GM23338 (cell line): Measurements from ENCODE around the gene FBLN5. TPM values are rescaled to one million over a fixed set of nuclear protein-coding genes. Genes with fewer than 3 reads are reported as not detected.

ENCODE experiments used
- ATAC-seq: fragments of 200-7000 bp; cut with Tn5 transposase; 3 replicates; pipeline ENCODE4 v1.9.1; 2020
- DNase-seq: peaks from one replicate; pipeline ENCODE4 v3.0.0-alpha.2; 2015; ENCODE audit warnings: low spot score
- H2AFZ ChIP-seq: fragments of 200-600 bp; sonication (generic); 2 replicates; pipeline ENCODE4 v1.8.0; 2016; ENCODE audit warnings: antibody characterized with exemption, mild to moderate bottlenecking, moderate library complexity
- H3F3A ChIP-seq: fragments of 200-600 bp; sonication (generic); replicated peaks from 2 replicates; pipeline ENCODE4 v1.8.0; 2017; ENCODE audit warnings: antibody characterized with exemption, mixed run types, low read depth
- H3K27ac ChIP-seq: fragments of 200-600 bp; sonication (generic); 2 replicates; pipeline ENCODE4 v1.6.1; 2016; ENCODE audit warnings: low read depth
- H3K27me3 ChIP-seq: fragments of 200-600 bp; sonication (generic); 2 replicates; pipeline ENCODE4 v1.8.0; 2016; ENCODE audit warnings: mild to moderate bottlenecking, mixed run types, moderate library complexity; ENCODE audit not compliant: insufficient read depth
- H3K36me3 ChIP-seq: fragments of 200-600 bp; sonication (generic); 2 replicates; pipeline ENCODE4 v1.8.0; 2016; ENCODE audit warnings: mild to moderate bottlenecking; ENCODE audit not compliant: insufficient read depth
- H3K4me1 ChIP-seq: fragments of 200-600 bp; sonication (generic); 2 replicates; pipeline ENCODE4 v1.8.0; 2016; ENCODE audit warnings: mild to moderate bottlenecking, moderate library complexity; ENCODE audit not compliant: insufficient read depth
- H3K4me2 ChIP-seq: fragments of 200-600 bp; sonication (generic); 2 replicates; pipeline ENCODE4 v1.7.1; 2017; ENCODE audit warnings: mixed run types
- H3K4me3 ChIP-seq: fragments of 200-600 bp; sonication (generic); 2 replicates; pipeline ENCODE4 v1.6.1; 2016; ENCODE audit warnings: mixed run types
- H3K79me2 ChIP-seq: fragments of 200-600 bp; sonication (generic); replicated peaks from 2 replicates; pipeline ENCODE4 v1.8.0; 2017; ENCODE audit warnings: mild to moderate bottlenecking; ENCODE audit not compliant: insufficient read depth
- H3K9me2 ChIP-seq: fragments of 200-600 bp; sonication (generic); 2 replicates; pipeline ENCODE4 v1.8.0; 2017; ENCODE audit not compliant: insufficient read depth
- H4K20me1 ChIP-seq: fragments of 200-600 bp; sonication (generic); replicated peaks from 2 replicates; pipeline ENCODE4 v1.8.0; 2017; ENCODE audit warnings: mild to moderate bottlenecking; ENCODE audit not compliant: insufficient read depth
- H3K27ac Mint-ChIP-seq: 2 replicates; pipeline ENCODE4 v1.8.0; 2020; ENCODE audit warnings: inconsistent platforms, mild to moderate bottlenecking, moderate library complexity, mixed read lengths
- H3K27me3 Mint-ChIP-seq: 3 replicates; pipeline ENCODE4 v1.8.0; 2022; ENCODE audit warnings: low read depth, mild to moderate bottlenecking, moderate library complexity, mixed read lengths, inconsistent platforms; ENCODE audit not compliant: insufficient read depth, poor library complexity
- H3K36me3 Mint-ChIP-seq: 3 replicates; pipeline ENCODE4 v1.8.0; 2021; ENCODE audit warnings: low read depth, mild to moderate bottlenecking, inconsistent platforms, moderate library complexity, mixed read lengths
- H3K4me1 Mint-ChIP-seq: 3 replicates; pipeline ENCODE4 v1.8.0; 2020; ENCODE audit warnings: mild to moderate bottlenecking, inconsistent platforms, mixed read lengths
- H3K4me3 Mint-ChIP-seq: 3 replicates; pipeline ENCODE4 v1.8.0; 2021; ENCODE audit warnings: moderate library complexity, mild to moderate bottlenecking, inconsistent platforms, mixed read lengths
- H3K9me3 Mint-ChIP-seq: 3 replicates; pipeline ENCODE4 v1.8.0; 2020; ENCODE audit warnings: moderate library complexity, mild to moderate bottlenecking, inconsistent platforms, mixed read lengths
- CREB1 ChIP-seq: fragments of 250-450 bp; sonication (Bioruptor Pico); IDR thresholded peaks from 2 replicates; pipeline ENCODE4 v1.5.0; 2020; ENCODE audit warnings: low read depth, mild to moderate bottlenecking, moderate library complexity
- EZH2phosphoT487 ChIP-seq: fragments of 200-600 bp; sonication (generic); IDR thresholded peaks from one replicate; pipeline ENCODE4 v1.8.1; 2018; ENCODE audit warnings: antibody characterized with exemption; ENCODE audit not compliant: unreplicated experiment
- JUNB ChIP-seq: IDR thresholded peaks from one replicate; pipeline ENCODE4 v1.6.1; 2016; ENCODE audit warnings: antibody characterized with exemption; ENCODE audit not compliant: unreplicated experiment
- REST ChIP-seq: IDR thresholded peaks from one replicate; pipeline ENCODE4 v1.6.1; 2018; ENCODE audit warnings: antibody characterized with exemption; ENCODE audit not compliant: unreplicated experiment
- ZNF114 ChIP-seq: fragments of 250-450 bp; sonication (Bioruptor Pico); IDR thresholded peaks from 2 replicates; pipeline ENCODE4 v1.5.0; 2020; ENCODE audit warnings: mild to moderate bottlenecking, moderate library complexity
- ZNF462 ChIP-seq: fragments of 250-450 bp; sonication (Bioruptor Pico); IDR thresholded peaks from 2 replicates; pipeline ENCODE4 v1.5.0; 2020; ENCODE audit warnings: mild to moderate bottlenecking, moderate library complexity
- polyA plus RNA-seq: library from polyadenylated mRNA; unstranded; fragments of >200 nt; fragmentation: Nextera tagmentation; extraction: Ambion mirVana; gene quantifications from 2 replicates; pipeline ENCODE4 v1.2.1, GENCODE V29; 2016
- total RNA-seq: library from RNA; depleted of rRNA; stranded (reverse); fragments of >200 nt; shearing (Covaris generic); gene quantifications from 2 replicates; pipeline ENCODE4 v1.2.3, GENCODE V29; 2014

The FBLN5 gene
- total and polyA plus RNA-seq, 2 experiments from 2014 or later, result 4.3 to 4.9 TPM

DNA sequence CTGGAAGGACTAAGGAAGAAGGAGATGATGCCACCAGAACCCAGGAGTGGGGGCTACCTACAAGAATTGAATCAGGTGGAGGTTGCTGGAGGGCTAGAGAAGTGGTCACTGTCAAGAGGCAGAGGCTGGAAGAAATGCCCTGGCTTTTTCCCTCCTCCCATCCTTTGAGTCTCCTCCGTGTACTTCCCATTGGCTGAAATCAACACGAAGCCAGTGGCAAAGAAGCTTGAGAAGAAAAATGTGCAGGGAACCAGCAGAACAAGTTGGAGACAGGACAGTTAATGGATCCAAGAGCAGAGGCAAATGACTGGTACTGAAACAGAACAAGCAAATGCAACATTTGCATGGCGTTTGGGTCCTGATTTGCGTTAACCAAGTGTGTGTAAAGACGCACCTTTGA is 9.1 kb upstream of the FBLN5 start (continued):
- TF ChIP-seq ZNF462 (CRISPR knock-in tag), result no peak
- TF ChIP-seq EZH2phosphoT487, result no peak
- TF ChIP-seq JUNB, result no peak
- no peak for TF ChIP-seq REST

DNA sequence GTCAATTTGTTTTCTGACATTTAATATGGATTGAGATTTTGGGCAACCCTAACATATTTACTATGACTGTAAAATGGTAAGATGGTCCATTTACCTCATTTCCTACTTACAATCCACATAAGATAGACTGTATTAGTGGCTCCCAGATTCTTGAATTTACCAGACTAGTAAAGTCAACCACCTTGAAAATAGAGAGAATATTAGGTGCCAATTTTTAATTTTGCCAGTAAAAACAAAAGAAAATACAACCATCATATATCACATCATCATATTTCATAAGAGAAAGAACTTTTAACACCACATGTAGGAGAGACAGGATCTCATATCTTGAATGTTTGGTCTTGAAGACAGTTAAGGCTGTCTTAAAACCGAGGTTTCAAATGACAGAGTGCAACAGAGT is 7.7 kb upstream of the FBLN5 start:
- Histone ChIP-seq H3K36me3 (no peaks in the 10 kb centered on the region), H4K20me1 (no peaks in the 10 kb centered on the region), H3K4me2 (no peak overlapping the region), H3K9me2 (no peaks in the 10 kb centered on the region), H3K27me3 (no peaks in the 10 kb centered on the region), H3F3A (no peaks in the 10 kb centered on the region), H3K79me2 (no peaks in the 10 kb centered on the region), H3K27ac (no peak overlapping the region), H3K4me1 (no peaks in the 10 kb centered on the region), H2AFZ (no peak overlapping the region; the same call in 1 of the 2 replicates), H3K4me3 (no peak overlapping the region)
- Mint-ChIP-seq H3K4me1 (0 out of 3 replicates have a peak, but pooled peaks cover 2% of the 10 kb centered on the region), H3K27ac (no peak overlapping the region), H3K27me3 (peaks cover 4% of the 10 kb centered on the region), H3K4me3 (no peak overlapping the region), H3K9me3 (no peaks in the 10 kb centered on the region), H3K36me3 (no peaks in the 10 kb centered on the region)
- DNase-seq, result no peak
- no peak for ATAC-seq
- no peak for TF ChIP-seq ZNF114 (CRISPR knock-in tag)
- TF ChIP-seq EZH2phosphoT487, result no peak
- no peak for TF ChIP-seq CREB1 (CRISPR knock-in tag)
- TF ChIP-seq ZNF462 (CRISPR knock-in tag), result no peak
